Activated naive CD8-positive, alpha-beta T cell (primary cell): ENCODE results near the gene CDH12.
"Not testable (repeated sequence)": the region's sequence is repeated elsewhere in the genome, so short reads cannot be mapped to it uniquely, and the experiment has no call there.

Experiments used
- H3K27ac Mint-ChIP-seq: one replicate; pipeline ENCODE4 v1.8.0; 2021; ENCODE audit warnings: mixed read lengths
- H3K27me3 Mint-ChIP-seq: one replicate; pipeline ENCODE4 v1.8.0; 2021; ENCODE audit warnings: mixed read lengths
- H3K36me3 Mint-ChIP-seq: one replicate; pipeline ENCODE4 v1.8.0; 2021; ENCODE audit warnings: mixed read lengths
- H3K4me1 Mint-ChIP-seq: one replicate; pipeline ENCODE4 v1.8.0; 2021; ENCODE audit warnings: low read depth, mixed read lengths
- H3K4me3 Mint-ChIP-seq: one replicate; pipeline ENCODE4 v1.8.0; 2021; ENCODE audit warnings: mild to moderate bottlenecking, mixed read lengths
- H3K9me3 Mint-ChIP-seq: one replicate; pipeline ENCODE4 v1.8.0; 2021; ENCODE audit warnings: low read depth, mixed read lengths

Gene CDH12

DNA sequence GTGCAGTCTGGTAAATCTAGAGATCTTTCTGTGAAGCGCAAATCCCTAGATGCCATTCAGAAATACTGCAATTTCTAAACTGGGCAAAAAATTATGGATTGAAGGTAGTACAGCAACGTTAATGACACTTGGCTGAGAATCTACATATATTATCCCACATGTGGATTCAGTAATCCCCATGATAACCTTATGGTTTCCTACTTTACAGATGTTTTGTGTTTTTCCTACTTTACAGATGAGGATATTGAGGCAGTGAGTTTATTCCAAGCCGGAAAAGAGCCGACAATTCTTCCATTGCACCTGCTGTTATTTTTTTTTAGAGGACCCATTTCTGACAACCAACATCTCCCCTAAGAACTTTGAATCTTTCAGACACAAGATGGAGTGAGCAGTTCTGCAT, 796.5 kb downstream of the CDH12 start:
- no peak overlapping the region for H3K27ac Mint-ChIP-seq

DNA sequence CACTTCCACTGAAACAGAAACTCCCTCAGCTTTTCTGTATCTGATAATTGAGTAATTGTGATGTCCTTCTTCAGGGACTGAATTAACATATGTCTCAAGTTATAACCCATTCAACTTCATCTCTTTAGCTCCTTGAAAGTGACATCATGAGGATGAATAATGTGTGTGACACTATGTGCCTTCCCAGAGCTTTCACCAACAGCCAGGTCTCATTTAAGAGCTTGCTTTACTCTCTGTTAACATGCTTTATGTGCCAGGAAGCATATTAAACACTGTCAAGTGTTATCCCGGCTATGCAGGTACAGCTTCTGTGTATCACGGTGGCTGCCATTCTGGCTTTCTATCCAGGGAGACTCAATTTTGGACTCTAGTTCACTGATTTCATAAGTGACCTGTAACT, 799.9 kb downstream of the CDH12 start:
- H3K9me3 Mint-ChIP-seq, result peaks cover 9% of the 10 kb centered on the region
- H3K36me3 Mint-ChIP-seq, result no peaks in the 10 kb centered on the region
- H3K27ac Mint-ChIP-seq, result no peak overlapping the region
- H3K27me3 Mint-ChIP-seq, result no peaks in the 10 kb centered on the region
- H3K4me3 Mint-ChIP-seq, result no peak overlapping the region
- no peaks in the 10 kb centered on the region for H3K4me1 Mint-ChIP-seq

More for the DNA sequence above, 796.5 kb downstream of the CDH12 start:
- H3K9me3 Mint-ChIP-seq, result peaks cover 10% of the 10 kb centered on the region
- H3K27me3 Mint-ChIP-seq, result no peaks in the 10 kb centered on the region
- no peaks in the 10 kb centered on the region for H3K36me3 Mint-ChIP-seq
- H3K4me3 Mint-ChIP-seq, result no peak overlapping the region
- H3K4me1 Mint-ChIP-seq, result no peaks in the 10 kb centered on the region

DNA sequence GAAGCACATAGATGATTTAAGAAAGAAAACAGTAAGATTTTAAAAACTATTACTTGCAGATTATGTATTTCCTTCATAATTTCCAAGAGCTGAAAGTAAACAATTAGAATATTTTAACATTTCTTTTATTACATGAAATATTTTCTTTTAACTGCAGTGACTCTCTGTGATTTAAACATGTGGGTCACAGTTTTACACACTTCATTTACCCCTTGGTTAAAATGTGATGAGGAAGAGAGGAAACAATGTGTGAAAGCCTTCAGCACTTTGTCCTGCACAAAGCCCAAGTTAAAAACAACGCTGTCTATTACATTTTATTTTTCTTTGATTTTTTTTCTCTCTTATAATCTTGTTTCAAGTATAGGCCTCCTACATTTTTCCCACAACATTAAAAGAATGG, 801.3 kb downstream of the CDH12 start:
- Mint-ChIP-seq H3K9me3 (peaks cover 9% of the 10 kb centered on the region), H3K36me3 (no peaks in the 10 kb centered on the region), H3K27me3 (no peaks in the 10 kb centered on the region), H3K4me1 (no peaks in the 10 kb centered on the region), H3K4me3 (no peak overlapping the region), H3K27ac (no peak overlapping the region)

DNA sequence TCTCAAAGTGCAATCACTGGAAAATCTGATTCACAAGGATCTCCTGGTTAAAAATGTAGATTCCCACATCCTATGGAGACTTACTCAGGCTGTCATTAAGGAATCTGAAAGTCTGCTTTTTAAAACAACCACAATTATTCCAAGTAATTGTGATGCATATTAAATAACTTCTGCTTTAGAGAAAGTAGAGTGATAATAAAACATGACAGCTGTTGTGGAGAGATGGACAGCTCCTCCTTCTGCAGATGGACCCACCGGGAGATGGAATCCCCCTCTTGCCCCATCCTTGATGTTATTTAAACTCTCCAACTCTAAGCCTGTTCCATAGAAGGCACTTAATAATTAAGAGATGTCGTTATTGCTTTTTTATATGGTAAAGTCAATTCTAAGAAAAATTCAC, 802.2 kb downstream of the CDH12 start:
- Mint-ChIP-seq H3K27ac (no peak overlapping the region), H3K4me1 (no peaks in the 10 kb centered on the region), H3K4me3 (no peak overlapping the region), H3K27me3 (no peaks in the 10 kb centered on the region), H3K9me3 (no peaks in the 10 kb centered on the region), H3K36me3 (no peaks in the 10 kb centered on the region)

DNA sequence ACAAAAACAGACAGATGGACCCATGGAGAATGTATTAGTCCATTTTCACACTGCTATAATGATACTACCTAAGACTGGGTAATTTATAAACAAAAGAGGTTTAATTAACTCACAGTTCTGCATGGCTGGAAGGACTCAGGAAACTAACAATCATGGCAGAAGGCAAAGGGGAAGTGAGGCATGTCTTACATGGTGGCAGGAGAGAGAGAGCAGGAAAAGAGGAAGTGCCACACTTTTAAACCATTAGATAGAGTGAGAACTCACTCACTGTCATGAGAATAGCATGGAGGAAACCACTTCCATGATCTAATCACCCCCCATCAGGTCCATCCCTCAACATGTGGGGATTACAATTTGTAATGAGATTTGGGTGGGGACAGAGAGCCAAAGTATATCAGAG, 808.9 kb downstream of the CDH12 start:
- Mint-ChIP-seq H3K4me3 (no peak overlapping the region), H3K9me3 (peaks cover 12% of the 10 kb centered on the region), H3K4me1 (no peaks in the 10 kb centered on the region), H3K27me3 (no peaks in the 10 kb centered on the region), H3K36me3 (no peaks in the 10 kb centered on the region), H3K27ac (no peak overlapping the region)

DNA sequence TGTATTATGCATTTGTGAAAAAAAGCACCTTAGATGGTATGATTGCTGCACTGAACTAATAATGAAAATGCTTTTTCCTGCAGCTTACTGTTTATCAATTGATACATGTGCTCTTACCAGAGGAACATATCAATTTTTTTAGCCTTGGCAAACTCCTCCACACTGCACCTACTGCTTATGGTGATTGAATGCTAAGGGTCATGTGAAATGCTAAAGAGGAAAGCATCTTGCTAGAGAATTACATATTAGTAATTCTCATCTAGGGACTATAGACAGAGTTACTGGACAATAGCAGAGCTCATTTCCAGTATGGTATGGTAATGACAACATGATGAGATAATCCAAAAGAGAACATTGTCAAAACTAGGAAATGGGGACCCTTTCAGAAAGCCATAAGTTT, 817.1 kb downstream of the CDH12 start:
- Mint-ChIP-seq H3K27me3 (no peaks in the 10 kb centered on the region), H3K9me3 (no peaks in the 10 kb centered on the region), H3K27ac (no peak overlapping the region), H3K4me1 (no peaks in the 10 kb centered on the region), H3K4me3 (no peak overlapping the region), H3K36me3 (no peaks in the 10 kb centered on the region)

DNA sequence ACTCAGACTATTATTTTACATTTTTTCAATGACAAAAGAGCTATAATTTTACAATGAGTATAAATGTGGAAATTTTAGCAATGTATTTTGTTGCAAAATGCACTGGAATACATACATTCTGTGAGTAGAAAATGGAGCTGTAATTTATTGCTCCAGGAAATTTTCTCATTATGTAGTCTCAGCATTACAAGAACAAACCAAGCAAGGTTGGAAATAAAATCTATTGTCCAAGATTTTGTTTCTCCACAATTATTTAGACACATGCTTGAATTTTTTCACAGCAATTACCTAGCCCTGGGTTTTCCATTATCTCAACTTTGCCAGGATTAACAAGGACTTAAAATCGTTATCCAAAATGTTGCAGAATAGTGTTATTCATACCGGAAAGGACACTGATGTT, 820.1 kb downstream of the CDH12 start:
- H3K4me3 Mint-ChIP-seq, result no peak overlapping the region
- no peaks in the 10 kb centered on the region for H3K36me3 Mint-ChIP-seq
- no peaks in the 10 kb centered on the region for H3K4me1 Mint-ChIP-seq
- no peak overlapping the region for H3K27ac Mint-ChIP-seq
- no peaks in the 10 kb centered on the region for H3K27me3 Mint-ChIP-seq
- no peaks in the 10 kb centered on the region for H3K9me3 Mint-ChIP-seq

DNA sequence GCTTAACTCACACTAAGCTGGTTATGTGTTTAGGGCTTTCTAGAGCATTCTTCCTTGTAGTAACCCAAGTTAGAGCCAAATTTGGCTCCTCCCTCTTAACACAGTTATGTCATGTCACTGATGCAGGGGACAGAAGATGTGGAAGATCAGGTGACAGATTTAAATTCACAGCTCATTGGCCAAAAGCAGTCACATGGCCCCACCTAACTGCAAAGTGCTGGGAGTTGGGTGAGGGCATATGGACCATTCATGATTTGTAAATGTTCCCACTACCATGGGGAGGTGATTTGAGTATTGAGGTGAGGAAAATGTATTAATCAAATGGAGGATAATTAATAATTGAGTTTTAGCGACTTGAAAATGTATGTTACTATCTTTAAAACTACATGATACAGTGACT, 829.4 kb downstream of the CDH12 start:
- H3K27ac Mint-ChIP-seq, result no peak overlapping the region
- H3K36me3 Mint-ChIP-seq, result no peaks in the 10 kb centered on the region
- H3K4me3 Mint-ChIP-seq, result no peak overlapping the region
- peaks cover 3% of the 10 kb centered on the region for H3K9me3 Mint-ChIP-seq
- H3K27me3 Mint-ChIP-seq, result no peaks in the 10 kb centered on the region
- no peaks in the 10 kb centered on the region for H3K4me1 Mint-ChIP-seq

DNA sequence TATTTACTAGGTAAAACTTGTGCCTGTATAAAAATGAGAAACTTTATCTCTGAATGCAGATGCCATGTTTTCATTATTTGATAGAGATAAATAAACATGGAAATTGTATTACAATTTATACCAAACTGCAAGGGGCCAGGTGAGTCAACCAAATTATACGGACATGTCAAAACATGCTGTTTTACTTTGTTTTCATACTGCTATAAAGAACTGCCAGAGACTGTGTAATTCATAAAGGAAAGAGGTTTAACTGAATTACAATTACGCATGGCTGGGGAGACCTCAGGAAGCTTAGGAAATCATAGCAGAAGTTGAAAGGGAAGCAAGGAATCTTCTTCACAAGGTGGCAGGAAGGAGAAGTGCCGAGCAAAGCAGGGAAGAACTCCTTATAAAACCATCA, 840.3 kb downstream of the CDH12 start:
- H3K36me3 Mint-ChIP-seq, H3K27ac Mint-ChIP-seq, H3K4me3 Mint-ChIP-seq, H3K27me3 Mint-ChIP-seq, H3K4me1 Mint-ChIP-seq, H3K9me3 Mint-ChIP-seq: not testable (repeated sequence)

DNA sequence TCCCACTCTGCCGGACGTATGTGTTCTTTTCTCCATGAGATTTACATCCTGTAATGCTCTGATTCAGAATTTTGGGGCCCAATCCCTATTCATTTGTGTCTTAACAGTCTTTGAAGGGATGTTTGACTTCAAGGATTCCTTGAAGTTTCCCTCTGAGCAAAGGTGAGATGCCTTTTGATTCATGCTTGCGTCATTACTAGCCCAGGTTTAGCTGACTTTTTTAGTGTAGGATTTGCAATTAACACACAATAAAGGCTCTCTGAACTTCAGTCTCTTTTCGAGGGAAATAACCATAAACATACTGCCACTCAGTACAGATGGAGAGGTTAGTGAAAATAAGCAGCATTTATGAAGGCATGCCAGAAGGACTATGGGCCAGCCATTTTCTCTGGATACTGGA, 842.3 kb downstream of the CDH12 start:
- H3K4me3 Mint-ChIP-seq, H3K27ac Mint-ChIP-seq, H3K9me3 Mint-ChIP-seq, H3K4me1 Mint-ChIP-seq, H3K27me3 Mint-ChIP-seq, H3K36me3 Mint-ChIP-seq: not testable (repeated sequence)

DNA sequence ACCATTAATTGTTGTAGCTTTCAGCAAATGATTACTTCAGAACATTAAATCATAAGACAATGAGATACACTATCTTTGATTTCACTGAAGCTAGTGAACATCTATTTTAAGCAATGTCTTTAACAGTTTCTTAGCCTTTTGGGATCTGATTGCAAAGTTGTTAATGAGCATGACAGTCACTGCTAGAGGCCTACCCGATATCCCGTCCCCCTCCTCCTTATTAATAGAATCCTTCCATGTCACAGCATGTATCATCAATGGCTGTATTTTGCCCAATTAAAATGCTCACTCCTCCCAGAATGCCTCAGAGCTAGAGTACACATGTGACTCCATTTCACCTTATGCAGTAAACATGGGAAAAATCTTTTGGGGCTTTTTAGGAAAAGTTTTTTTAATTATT, 852.0 kb downstream of the CDH12 start:
- not testable (repeated sequence) for H3K9me3 Mint-ChIP-seq, H3K4me1 Mint-ChIP-seq, H3K4me3 Mint-ChIP-seq, H3K27me3 Mint-ChIP-seq, H3K36me3 Mint-ChIP-seq, H3K27ac Mint-ChIP-seq

DNA sequence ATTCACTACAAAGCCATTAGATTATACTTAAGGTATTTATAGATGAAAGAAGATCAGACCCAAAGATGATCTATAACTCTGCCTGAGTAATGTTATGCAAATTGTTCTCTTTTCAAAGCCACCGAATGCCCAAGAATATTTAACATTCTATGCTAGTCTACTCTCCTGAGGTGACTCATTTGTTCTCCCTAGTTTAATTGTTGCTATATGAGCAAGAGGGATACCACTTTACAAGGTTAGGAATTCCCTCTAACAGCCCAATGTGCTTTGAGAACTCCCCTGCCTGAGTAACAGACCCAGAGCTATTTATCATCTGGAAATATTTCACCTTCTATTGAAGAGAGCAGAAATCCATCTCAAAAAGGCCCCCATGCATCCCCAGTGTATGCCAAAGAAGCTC, 867.3 kb downstream of the CDH12 start:
- not testable (repeated sequence) for H3K36me3 Mint-ChIP-seq, H3K4me3 Mint-ChIP-seq, H3K4me1 Mint-ChIP-seq, H3K27ac Mint-ChIP-seq, H3K27me3 Mint-ChIP-seq, H3K9me3 Mint-ChIP-seq

DNA sequence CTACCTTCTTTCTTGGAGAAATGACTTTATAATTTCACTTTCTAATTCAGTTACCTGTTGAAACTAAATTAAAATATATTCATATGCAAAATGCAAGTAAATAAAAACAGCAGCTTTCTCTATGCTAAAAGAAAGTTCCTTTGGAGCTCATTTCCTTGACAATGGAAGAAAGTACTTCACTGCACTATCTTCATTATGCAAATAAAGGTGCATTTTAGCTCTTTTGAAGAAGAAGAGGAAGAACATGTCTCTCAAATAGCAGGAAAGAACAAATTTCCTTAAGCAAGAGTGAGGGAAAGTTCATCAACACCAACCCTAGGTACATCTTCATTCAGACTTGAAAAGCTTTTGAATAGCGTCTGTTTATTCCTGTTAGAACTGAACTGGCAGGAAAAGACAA, 901.6 kb downstream of the CDH12 start:
- not testable (repeated sequence) for H3K9me3 Mint-ChIP-seq, H3K27ac Mint-ChIP-seq, H3K36me3 Mint-ChIP-seq, H3K27me3 Mint-ChIP-seq, H3K4me3 Mint-ChIP-seq, H3K4me1 Mint-ChIP-seq

DNA sequence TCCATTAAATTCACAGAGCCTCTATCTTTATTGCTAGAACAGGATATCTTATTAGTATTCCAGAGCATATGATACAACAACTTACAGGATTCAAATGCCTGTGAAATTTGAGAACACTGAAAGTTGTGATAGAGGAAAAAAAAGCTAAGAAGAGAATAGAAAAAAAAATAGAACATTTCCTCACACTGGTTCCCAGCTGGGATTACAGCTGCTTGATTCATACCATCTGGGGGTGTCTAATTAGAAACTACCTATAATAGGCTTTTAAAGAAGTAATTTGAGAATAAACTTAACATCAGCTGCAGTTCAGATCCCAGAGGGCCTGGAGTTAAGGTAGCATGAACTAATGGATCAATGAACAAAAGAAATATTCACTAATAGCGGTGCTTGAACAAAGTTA, 922.0 kb downstream of the CDH12 start:
- no peaks in the 10 kb centered on the region for H3K4me1 Mint-ChIP-seq
- H3K27me3 Mint-ChIP-seq, result no peaks in the 10 kb centered on the region
- peaks cover 21% of the 10 kb centered on the region for H3K9me3 Mint-ChIP-seq
- H3K36me3 Mint-ChIP-seq, result peaks cover 2% of the 10 kb centered on the region
- H3K4me3 Mint-ChIP-seq, result no peak overlapping the region
- no peak overlapping the region for H3K27ac Mint-ChIP-seq

DNA sequence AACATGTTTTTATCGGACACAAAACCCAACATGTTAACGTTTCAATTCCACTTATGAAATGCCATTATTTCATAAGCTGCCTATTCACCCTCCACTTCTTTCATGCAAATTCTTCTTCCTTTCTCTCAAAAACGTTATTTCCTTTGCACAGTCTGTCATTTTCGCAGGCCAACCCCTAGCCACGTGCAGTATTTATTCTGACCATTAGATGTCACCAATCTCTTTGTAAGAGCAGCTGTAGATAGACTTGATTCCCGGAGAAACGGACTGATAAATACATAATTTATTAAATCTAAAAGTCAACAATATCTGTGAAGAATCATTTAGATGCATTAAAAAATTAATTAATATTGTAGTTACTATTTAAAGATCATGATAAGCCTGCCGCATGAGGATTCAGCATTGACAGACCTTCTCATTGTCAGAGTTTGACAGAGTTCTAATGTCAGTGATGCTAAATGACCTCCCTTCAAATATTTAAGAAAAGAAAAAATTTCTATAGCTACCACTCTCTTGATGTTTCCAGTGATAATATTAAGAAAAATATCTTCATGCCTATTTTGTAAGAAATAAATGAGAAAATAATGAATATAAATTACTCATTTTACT, 933.6 kb downstream of the CDH12 start:
- Mint-ChIP-seq H3K27ac (no peak overlapping the region), H3K9me3 (peaks cover 17% of the 10 kb centered on the region), H3K4me3 (no peak overlapping the region)

DNA sequence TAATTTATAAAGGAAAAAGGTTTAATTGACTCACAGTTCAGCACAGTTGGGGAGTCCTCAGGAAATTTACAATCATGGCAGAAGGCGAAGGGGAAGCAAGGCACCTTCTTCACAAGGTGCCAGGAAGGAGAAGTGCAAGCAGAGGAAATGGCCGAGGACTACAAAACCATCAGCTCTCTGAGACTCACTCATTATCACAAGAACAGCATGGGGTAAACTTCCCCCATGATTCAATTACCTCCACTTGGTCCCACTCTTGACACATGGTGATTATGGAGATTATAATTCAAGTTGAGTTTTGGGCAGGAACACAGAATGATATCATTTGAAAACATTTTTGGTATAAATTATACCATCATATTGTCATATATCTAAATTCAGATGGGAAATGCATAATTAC, 934.7 kb downstream of the CDH12 start:
- Mint-ChIP-seq H3K36me3 (no peaks in the 10 kb centered on the region), H3K27me3 (no peaks in the 10 kb centered on the region), H3K4me3 (no peak overlapping the region), H3K9me3 (peaks cover 17% of the 10 kb centered on the region), H3K27ac (no peak overlapping the region), H3K4me1 (no peaks in the 10 kb centered on the region)

More for the DNA sequence above, 933.6 kb downstream of the CDH12 start:
- H3K36me3 Mint-ChIP-seq, result no peaks in the 10 kb centered on the region
- no peaks in the 10 kb centered on the region for H3K27me3 Mint-ChIP-seq
- no peaks in the 10 kb centered on the region for H3K4me1 Mint-ChIP-seq

DNA sequence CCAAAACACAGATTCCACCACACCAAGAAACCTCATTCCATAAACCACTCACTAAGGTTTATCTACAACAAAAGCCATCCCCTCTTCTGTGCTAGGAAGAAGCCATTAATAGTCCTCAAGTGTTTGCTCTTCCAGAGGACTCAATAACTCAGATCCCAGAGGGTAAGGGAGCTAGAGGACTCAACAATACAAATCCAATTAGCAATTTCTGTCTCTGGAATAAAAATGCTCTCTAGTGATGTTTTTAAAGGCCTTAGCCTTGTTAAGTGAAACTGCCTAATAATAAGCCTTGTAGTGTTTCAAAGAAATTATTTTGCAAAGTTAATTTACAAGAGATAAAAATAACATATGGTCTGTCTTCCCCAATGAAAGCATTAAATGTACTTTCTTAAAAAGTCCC, 942.4 kb downstream of the CDH12 start:
- H3K36me3 Mint-ChIP-seq, result no peaks in the 10 kb centered on the region
- peaks cover 5% of the 10 kb centered on the region for H3K9me3 Mint-ChIP-seq
- H3K27me3 Mint-ChIP-seq, result no peaks in the 10 kb centered on the region
- no peak overlapping the region for H3K27ac Mint-ChIP-seq
- H3K4me1 Mint-ChIP-seq, result no peaks in the 10 kb centered on the region
- H3K4me3 Mint-ChIP-seq, result no peak overlapping the region
